Neural cell (in vitro differentiated cells): ENCODE results near the gene TNFRSF8. TPM values are rescaled to one million over a fixed set of nuclear protein-coding genes. Genes with fewer than 3 reads are reported as not detected.

Experiments used
- H2AFZ ChIP-seq: fragments of 200-600, 300-800 bp; sonication (generic), shearing (Covaris generic); 2 replicates; pipeline ENCODE4 v1.6.0; 2014; ENCODE audit warnings: low read depth, mild to moderate bottlenecking, antibody characterized with exemption, low read length, moderate library complexity
- H3F3A ChIP-seq: fragments of 200-600 bp; shearing (Covaris generic); 2 replicates; pipeline ENCODE4 v1.6.1; 2016; ENCODE audit warnings: mild to moderate bottlenecking, moderate library complexity, mixed read lengths, antibody characterized with exemption, low read length; ENCODE audit not compliant: insufficient read depth, poor library complexity, severe bottlenecking
- H3K27ac ChIP-seq: fragments of 200-600, 300-800 bp; sonication (generic), shearing (Covaris generic); 2 replicates; pipeline ENCODE4 v1.5.1; 2014; ENCODE audit warnings: mild to moderate bottlenecking, low read length, moderate library complexity
- H3K27me3 ChIP-seq: fragments of 300-800, 200-600 bp; sonication (generic), shearing (Covaris generic); 2 replicates; pipeline ENCODE4 v1.6.0; 2014; ENCODE audit warnings: mild to moderate bottlenecking, low read depth, low read length, moderate library complexity; ENCODE audit not compliant: insufficient read depth
- H3K36me3 ChIP-seq: fragments of 300-800, 200-600 bp; sonication (generic), shearing (Covaris generic); 2 replicates; pipeline ENCODE4 v1.5.1; 2014; ENCODE audit warnings: mild to moderate bottlenecking, antibody characterized with exemption, low read length, moderate library complexity; ENCODE audit not compliant: insufficient read depth
- H3K4me2 ChIP-seq: fragments of 300-800, 200-600 bp; sonication (generic), shearing (Covaris generic); 2 replicates; pipeline ENCODE4 v1.6.0; 2014; ENCODE audit warnings: mild to moderate bottlenecking, low read length
- H3K4me3 ChIP-seq: fragments of 300-800, 200-600 bp; sonication (generic), shearing (Covaris generic); 2 replicates; pipeline ENCODE4 v1.5.1; 2014; ENCODE audit warnings: mild to moderate bottlenecking, low read length, moderate library complexity
- H3K79me2 ChIP-seq: fragments of 200-600 bp; shearing (Covaris generic); replicated peaks from 2 replicates; pipeline ENCODE4 v1.6.0; 2014; ENCODE audit warnings: mild to moderate bottlenecking, low read length, moderate library complexity; ENCODE audit not compliant: insufficient read depth
- H3K9ac ChIP-seq: fragments of 300-800, 200-600 bp; sonication (generic), shearing (Covaris generic); 2 replicates; pipeline ENCODE4 v1.6.1; 2016; ENCODE audit warnings: mild to moderate bottlenecking, low read length, mixed read lengths
- H3K9me2 ChIP-seq: fragments of 200-600 bp; shearing (Covaris generic); 2 replicates; pipeline ENCODE4 v1.6.1; 2016; ENCODE audit warnings: mild to moderate bottlenecking, low read length, mixed read lengths; ENCODE audit not compliant: insufficient read depth
- H3K9me3 ChIP-seq: fragments of 200-600, 300-800 bp; sonication (generic), shearing (Covaris generic); 2 replicates; pipeline ENCODE4 v1.6.1; 2016; ENCODE audit warnings: mild to moderate bottlenecking, mixed run types, low read length, moderate library complexity, mixed read lengths
- H4K20me1 ChIP-seq: fragments of 200-600 bp; shearing (Covaris generic); 2 replicates; pipeline ENCODE4 v1.6.1; 2016; ENCODE audit warnings: mild to moderate bottlenecking, mixed run types; ENCODE audit not compliant: insufficient read depth
- EP300 ChIP-seq: fragments of 450-650 bp; conservative IDR thresholded peaks from 2 replicates; pipeline ENCODE4 v1.6.1; 2014; ENCODE audit warnings: antibody characterized with exemption, mild to moderate bottlenecking, moderate library complexity; ENCODE audit not compliant: poor library complexity, severe bottlenecking
- EZH2 ChIP-seq: fragments of 200-600, 300-800 bp; shearing (Covaris generic), sonication (generic); IDR thresholded peaks from 2 replicates; pipeline ENCODE4 v1.6.1; 2014; ENCODE audit warnings: antibody characterized with exemption, low read length, borderline replicate concordance, mild to moderate bottlenecking; ENCODE audit not compliant: insufficient read depth, poor library complexity, severe bottlenecking
- MXI1 ChIP-seq: fragments of 450-650 bp; conservative IDR thresholded peaks from 2 replicates; pipeline ENCODE4 v1.6.1; 2014; ENCODE audit warnings: antibody characterized with exemption, mild to moderate bottlenecking; ENCODE audit not compliant: poor library complexity, severe bottlenecking
- POLR2AphosphoS5 ChIP-seq: IDR thresholded peaks from 2 replicates; pipeline ENCODE4 v1.6.1; 2012
- RAD21 ChIP-seq: fragments of 450-650 bp; conservative IDR thresholded peaks from 2 replicates; pipeline ENCODE4 v1.6.1; 2014; ENCODE audit warnings: antibody characterized with exemption, mild to moderate bottlenecking, moderate library complexity
- SMC3 ChIP-seq: fragments of 450-650 bp; conservative IDR thresholded peaks from 2 replicates; pipeline ENCODE4 v1.6.1; 2014; ENCODE audit warnings: antibody characterized with exemption, mild to moderate bottlenecking, moderate library complexity; ENCODE audit not compliant: poor library complexity
- TAF1 ChIP-seq: IDR thresholded peaks from 2 replicates; pipeline ENCODE4 v1.6.1; 2012; ENCODE audit warnings: low read depth
- polyA plus RNA-seq: library from polyadenylated mRNA; depleted of rRNA; stranded (reverse); fragments of >200 nt; gene quantifications from 2 replicates; pipeline ENCODE4 v1.2.3, GENCODE V29; 2014
- TF ChIP-seq, protein P1 (sequence below): fragments of 450-650 bp; IDR thresholded peaks from 2 replicates; pipeline ENCODE4 v1.5.1; 2014; ENCODE audit warnings: antibody characterized with exemption, mild to moderate bottlenecking, moderate library complexity; ENCODE audit not compliant: poor library complexity, severe bottlenecking
- TF ChIP-seq, protein P2 (sequence below): IDR thresholded peaks from 2 replicates; pipeline ENCODE4 v1.6.1; 2012; ENCODE audit warnings: borderline replicate concordance

Gene TNFRSF8
- polyA plus RNA-seq, 1 donor from 2014 or later, result not detected

- Histone ChIP-seq H3K36me3 (no peaks in the 10 kb centered on the region), H3K4me3 (no peak overlapping the region), H3F3A (no peaks in the 10 kb centered on the region), H3K9me3 (no peaks in the 10 kb centered on the region), H4K20me1 (no peaks in the 10 kb centered on the region), H3K9ac (no peak overlapping the region), H3K27ac (no peak overlapping the region), H3K27me3 (no peaks in the 10 kb centered on the region), H2AFZ (no peak overlapping the region), H3K79me2 (no peaks in the 10 kb centered on the region), H3K4me2 (no peak overlapping the region), H3K9me2 (no peaks in the 10 kb centered on the region)
- TF ChIP-seq TAF1 (no peak), RAD21 (no peak), EZH2 (no peak), SMC3 (no peak), MXI1 (no peak), POLR2AphosphoS5 (no peak), EP300 (no peak)
- TF ChIP-seq, protein P1, sequence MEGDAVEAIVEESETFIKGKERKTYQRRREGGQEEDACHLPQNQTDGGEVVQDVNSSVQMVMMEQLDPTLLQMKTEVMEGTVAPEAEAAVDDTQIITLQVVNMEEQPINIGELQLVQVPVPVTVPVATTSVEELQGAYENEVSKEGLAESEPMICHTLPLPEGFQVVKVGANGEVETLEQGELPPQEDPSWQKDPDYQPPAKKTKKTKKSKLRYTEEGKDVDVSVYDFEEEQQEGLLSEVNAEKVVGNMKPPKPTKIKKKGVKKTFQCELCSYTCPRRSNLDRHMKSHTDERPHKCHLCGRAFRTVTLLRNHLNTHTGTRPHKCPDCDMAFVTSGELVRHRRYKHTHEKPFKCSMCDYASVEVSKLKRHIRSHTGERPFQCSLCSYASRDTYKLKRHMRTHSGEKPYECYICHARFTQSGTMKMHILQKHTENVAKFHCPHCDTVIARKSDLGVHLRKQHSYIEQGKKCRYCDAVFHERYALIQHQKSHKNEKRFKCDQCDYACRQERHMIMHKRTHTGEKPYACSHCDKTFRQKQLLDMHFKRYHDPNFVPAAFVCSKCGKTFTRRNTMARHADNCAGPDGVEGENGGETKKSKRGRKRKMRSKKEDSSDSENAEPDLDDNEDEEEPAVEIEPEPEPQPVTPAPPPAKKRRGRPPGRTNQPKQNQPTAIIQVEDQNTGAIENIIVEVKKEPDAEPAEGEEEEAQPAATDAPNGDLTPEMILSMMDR, result no peak
- TF ChIP-seq, protein P2, sequence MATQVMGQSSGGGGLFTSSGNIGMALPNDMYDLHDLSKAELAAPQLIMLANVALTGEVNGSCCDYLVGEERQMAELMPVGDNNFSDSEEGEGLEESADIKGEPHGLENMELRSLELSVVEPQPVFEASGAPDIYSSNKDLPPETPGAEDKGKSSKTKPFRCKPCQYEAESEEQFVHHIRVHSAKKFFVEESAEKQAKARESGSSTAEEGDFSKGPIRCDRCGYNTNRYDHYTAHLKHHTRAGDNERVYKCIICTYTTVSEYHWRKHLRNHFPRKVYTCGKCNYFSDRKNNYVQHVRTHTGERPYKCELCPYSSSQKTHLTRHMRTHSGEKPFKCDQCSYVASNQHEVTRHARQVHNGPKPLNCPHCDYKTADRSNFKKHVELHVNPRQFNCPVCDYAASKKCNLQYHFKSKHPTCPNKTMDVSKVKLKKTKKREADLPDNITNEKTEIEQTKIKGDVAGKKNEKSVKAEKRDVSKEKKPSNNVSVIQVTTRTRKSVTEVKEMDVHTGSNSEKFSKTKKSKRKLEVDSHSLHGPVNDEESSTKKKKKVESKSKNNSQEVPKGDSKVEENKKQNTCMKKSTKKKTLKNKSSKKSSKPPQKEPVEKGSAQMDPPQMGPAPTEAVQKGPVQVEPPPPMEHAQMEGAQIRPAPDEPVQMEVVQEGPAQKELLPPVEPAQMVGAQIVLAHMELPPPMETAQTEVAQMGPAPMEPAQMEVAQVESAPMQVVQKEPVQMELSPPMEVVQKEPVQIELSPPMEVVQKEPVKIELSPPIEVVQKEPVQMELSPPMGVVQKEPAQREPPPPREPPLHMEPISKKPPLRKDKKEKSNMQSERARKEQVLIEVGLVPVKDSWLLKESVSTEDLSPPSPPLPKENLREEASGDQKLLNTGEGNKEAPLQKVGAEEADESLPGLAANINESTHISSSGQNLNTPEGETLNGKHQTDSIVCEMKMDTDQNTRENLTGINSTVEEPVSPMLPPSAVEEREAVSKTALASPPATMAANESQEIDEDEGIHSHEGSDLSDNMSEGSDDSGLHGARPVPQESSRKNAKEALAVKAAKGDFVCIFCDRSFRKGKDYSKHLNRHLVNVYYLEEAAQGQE, result no peak
Observed at GRCh38 chr1:12048372-12048771, 14.7 kb upstream of the TNFRSF8 start.

DNA sequence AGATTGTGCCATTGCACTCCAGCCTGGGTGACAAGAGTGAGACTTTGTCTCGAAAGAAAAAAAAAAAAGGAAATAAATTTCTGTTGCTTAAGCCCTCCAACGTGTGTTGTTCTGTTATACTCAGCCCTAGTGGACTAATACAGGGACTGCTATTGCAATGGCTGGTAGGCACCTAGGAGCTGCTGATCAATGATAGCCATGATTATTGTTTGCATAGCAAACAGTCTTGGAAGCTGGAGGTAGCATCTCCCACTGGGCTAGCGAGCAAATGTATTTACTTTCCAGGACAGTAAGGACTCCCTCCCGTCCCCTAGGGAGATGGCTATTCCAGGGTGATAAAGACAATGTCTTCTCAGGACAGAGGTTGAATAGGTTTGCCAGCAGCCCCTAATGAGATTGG lies 13.5 kb upstream of the TNFRSF8 start:
- TF ChIP-seq TAF1 (no peak), RAD21 (no peak), EP300 (no peak), POLR2AphosphoS5 (no peak), EZH2 (no peak), SMC3 (no peak), MXI1 (no peak)
- TF ChIP-seq, protein P2, result no peak
- TF ChIP-seq, protein P1, result no peak
- Histone ChIP-seq H3K9me2 (no peaks in the 10 kb centered on the region), H3K36me3 (no peaks in the 10 kb centered on the region), H3K4me3 (no peak overlapping the region), H3K27me3 (no peaks in the 10 kb centered on the region), H3K9me3 (no peaks in the 10 kb centered on the region), H4K20me1 (no peaks in the 10 kb centered on the region), H3F3A (no peaks in the 10 kb centered on the region), H2AFZ (no peak overlapping the region), H3K4me2 (no peak overlapping the region), H3K9ac (no peak overlapping the region), H3K27ac (no peak overlapping the region), H3K79me2 (no peaks in the 10 kb centered on the region)
